K562 (cell line): Measurements from ENCODE around the gene MYO3B. TPM values are rescaled to one million over a fixed set of nuclear protein-coding genes. Genes with fewer than 3 reads are reported as not detected.

ENCODE experiments used
- BRD4 ChIP-seq: fragments of 200-600 bp; sonication (generic); IDR thresholded peaks from 2 replicates; pipeline ENCODE4 v1.6.1; 2017; ENCODE audit warnings: inconsistent platforms
- CAMTA2 ChIP-seq: fragments of 250-450 bp; sonication (Bioruptor Pico); conservative IDR thresholded peaks from 2 replicates; pipeline ENCODE4 v1.5.1; 2022
- E2F3 ChIP-seq: fragments of 250-450 bp; sonication (Bioruptor Pico); IDR thresholded peaks from 2 replicates; pipeline ENCODE4 v1.4.0; 2020; ENCODE audit warnings: mild to moderate bottlenecking
- ELF1 ChIP-seq: fragments of 200-800 bp; sonication (Bioruptor generic); IDR thresholded peaks from 2 replicates; pipeline ENCODE4 v1.6.1; 2016; ENCODE audit warnings: missing genetic modification characterization, missing compliant biosample characterization
- JUND ChIP-seq, 2 experiments: IDR thresholded peaks; 2 replicates in 1 of 2; 3 replicates in 1 of 2; pipeline ENCODE4 v1.6.1; 2011; ENCODE audit warnings: borderline replicate concordance in 2 of 2, low read depth in 2 of 2, low read length in 2 of 2, improper control_type of control experiment in 1 of 2, missing biosample characterization in 1 of 2, missing genetic modification characterization in 1 of 2, missing genetic modification reagents in 1 of 2
- MGA ChIP-seq: fragments of 450-650 bp; IDR thresholded peaks from 2 replicates; pipeline ENCODE4 v1.6.1; 2016; ENCODE audit warnings: mild to moderate bottlenecking, moderate library complexity
- NCOA2 ChIP-seq, 2 experiments: fragments of 450-650 bp; IDR thresholded peaks; 2 replicates each; pipeline ENCODE4 v1.6.1; 2018; ENCODE audit warnings: mild to moderate bottlenecking in 2 of 2, moderate library complexity in 1 of 2; ENCODE audit not compliant: partially characterized antibody in 2 of 2
- SMAD3 ChIP-seq: fragments of 450-650 bp; formaldehyde crosslinking; conservative IDR thresholded peaks from 2 replicates; pipeline ENCODE4 v1.4.0; 2020; ENCODE audit warnings: mild to moderate bottlenecking
- TEAD1 ChIP-seq, 2 experiments: fragments of 450-650 bp in 1 of 2; sonication (generic) in 1 of 2; formaldehyde crosslinking; IDR thresholded peaks; 2 replicates each; pipeline versions ENCODE4 v1.4.0 to v1.8.0; 2020 to 2022; ENCODE audit warnings: mild to moderate bottlenecking in 2 of 2, missing genetic modification reagents in 1 of 2
- THAP7 ChIP-seq: fragments of 250-450 bp; sonication (Bioruptor Pico); IDR thresholded peaks from 2 replicates; pipeline ENCODE4 v1.5.0; 2021
- ZNF175 ChIP-seq: fragments of 200-800 bp; sonication (Bioruptor generic); IDR thresholded peaks from 2 replicates; pipeline ENCODE4 v1.6.1; 2016; ENCODE audit warnings: low read depth, mild to moderate bottlenecking, missing genetic modification characterization, missing compliant biosample characterization
- ZNF639 ChIP-seq, 2 experiments: fragments of 200-800 bp in 1 of 2; sonication (Bioruptor generic) in 1 of 2; sonication (generic) in 1 of 2; formaldehyde crosslinking in 1 of 2; IDR thresholded peaks in 1 of 2; conservative IDR thresholded peaks in 1 of 2; 2 replicates each; pipeline versions ENCODE4 v1.5.0 to v1.6.1; 2016 to 2020; ENCODE audit warnings: missing compliant biosample characterization in 1 of 2, missing genetic modification characterization in 1 of 2, missing genetic modification reagents in 1 of 2
- polyA plus RNA-seq, 8 experiments: library from polyadenylated mRNA; depleted of rRNA in 4 of 8; stranded (reverse) in 5 of 8; unstranded in 3 of 8; fragments of >200 nt; fragmentation: Nextera tagmentation in 2 of 8; fragmentation: Illumina TruSeq in 1 of 8; extraction: Ambion mirVana in 2 of 8; extraction: Trizol in 1 of 8; gene quantifications; 2 replicates each; pipeline versions ENCODE4 v1.2.1 to v1.2.3, GENCODE V29; 2011 to 2014; ENCODE audit warnings: inconsistent platforms in 1 of 8, missing spikeins in 1 of 8
- total RNA-seq, 7 experiments: library from RNA; depleted of rRNA in 6 of 7; stranded (reverse); fragments of >200 nt in 6 of 7; fragmentation: Illumina TruSeq in 2 of 7; extraction: Trizol in 2 of 7; gene quantifications; 2 replicates each; pipeline versions ENCODE4 v1.2.1 to v1.2.3, GENCODE V29; 2011 to 2021; ENCODE audit warnings: low replicate concordance in 1 of 7

MYO3B gene
- total and polyA plus RNA-seq, 9 of the 15 experiments (the other 6 are each of a cell fraction or from before 2014, with no cell fraction given) = 2.7 to 6.5 (median 3.6) TPM

GRCh38 chr2:170263728-170264521 lies 86.0 kb downstream of the MYO3B start (continued):
- TF ChIP-seq JUND (IDR thresholded peaks at IDR 0.05; ENCODE audit: borderline replicate concordance, low read depth, low read length) (peak; percentile 81), JUND (tag; IDR thresholded peaks at IDR 0.05; ENCODE audit: borderline replicate concordance, low read depth, low read length) (peak; percentile 88; the same call in 2 of the 3 replicates), ELF1 (peak; percentile 73), TEAD1 (CRISPR knock-in tag; IDR thresholded peaks at IDR 0.05) (peak; percentile 94 to 99), ZNF639 (CRISPR knock-in tag; conservative IDR thresholded peaks at IDR 0.05 in 1 of 2, IDR thresholded peaks at IDR 0.05 in 1 of 2) (peak in 1 of 2 experiments; percentile 97; a peak in 2 of 4 replicates), NCOA2 (IDR thresholded peaks at IDR 0.05; ENCODE audit: partially characterized antibody in 2 of 2) (peak; percentile 93 to 95), THAP7 (CRISPR knock-in tag) (peak; percentile 95), MGA (peak; percentile 64; the same call in 1 of the 2 replicates), E2F3 (peak; percentile 96), ZNF175 (CRISPR knock-in tag) (peak; percentile 99), CAMTA2 (CRISPR knock-in tag) (0 out of 2 replicates have a peak, but pooled peaks have one; percentile 43), BRD4 (peak; percentile 68; the same call in 1 of the 2 replicates), SMAD3 (peak; percentile 99)
